Lower leg skin (tissue), 3 donors: ENCODE results near the gene STK24.

Experiments
- POLR2A ChIP-seq, 2 donors: fragments of 450-650 bp; IDR thresholded peaks; one replicate each; pipeline ENCODE4 v1.6.1; 2016 to 2017; ENCODE audit warnings: antibody characterized with exemption in 2 of 2, mild to moderate bottlenecking in 1 of 2, moderate library complexity in 1 of 2
- TF ChIP-seq, protein P1 (sequence below), 3 donors: fragments of 450-650 bp; IDR thresholded peaks; one replicate each; pipeline ENCODE4 v1.5.1; 2016; ENCODE audit warnings: antibody characterized with exemption in 3 of 3, mild to moderate bottlenecking in 3 of 3, moderate library complexity in 2 of 3

DNA sequence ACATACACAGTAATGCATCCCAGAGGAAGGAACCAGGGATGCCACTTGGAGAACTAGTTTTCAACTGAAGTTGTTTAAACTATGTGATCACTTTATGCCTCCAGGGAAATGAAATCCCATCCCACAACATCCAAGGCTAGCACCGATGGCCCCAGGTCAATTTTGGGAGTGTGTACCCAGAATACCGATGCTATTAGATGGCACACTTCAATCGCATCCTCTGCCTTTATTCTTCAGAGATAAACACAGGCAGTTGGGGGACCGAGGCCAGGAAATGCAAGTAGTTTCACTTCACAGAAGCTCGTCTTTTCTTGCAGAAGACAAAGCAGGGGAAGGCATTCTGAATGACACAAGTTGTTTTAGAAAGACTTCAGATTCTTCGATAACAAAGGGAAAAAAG, 13.8 kb downstream of the STK24 start:
- TF ChIP-seq, protein P1, sequence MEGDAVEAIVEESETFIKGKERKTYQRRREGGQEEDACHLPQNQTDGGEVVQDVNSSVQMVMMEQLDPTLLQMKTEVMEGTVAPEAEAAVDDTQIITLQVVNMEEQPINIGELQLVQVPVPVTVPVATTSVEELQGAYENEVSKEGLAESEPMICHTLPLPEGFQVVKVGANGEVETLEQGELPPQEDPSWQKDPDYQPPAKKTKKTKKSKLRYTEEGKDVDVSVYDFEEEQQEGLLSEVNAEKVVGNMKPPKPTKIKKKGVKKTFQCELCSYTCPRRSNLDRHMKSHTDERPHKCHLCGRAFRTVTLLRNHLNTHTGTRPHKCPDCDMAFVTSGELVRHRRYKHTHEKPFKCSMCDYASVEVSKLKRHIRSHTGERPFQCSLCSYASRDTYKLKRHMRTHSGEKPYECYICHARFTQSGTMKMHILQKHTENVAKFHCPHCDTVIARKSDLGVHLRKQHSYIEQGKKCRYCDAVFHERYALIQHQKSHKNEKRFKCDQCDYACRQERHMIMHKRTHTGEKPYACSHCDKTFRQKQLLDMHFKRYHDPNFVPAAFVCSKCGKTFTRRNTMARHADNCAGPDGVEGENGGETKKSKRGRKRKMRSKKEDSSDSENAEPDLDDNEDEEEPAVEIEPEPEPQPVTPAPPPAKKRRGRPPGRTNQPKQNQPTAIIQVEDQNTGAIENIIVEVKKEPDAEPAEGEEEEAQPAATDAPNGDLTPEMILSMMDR (IDR thresholded peaks at IDR 0.05): no peak
- no peak for TF ChIP-seq POLR2A (IDR thresholded peaks at IDR 0.05)
